Suprapubic skin (tissue), 4 donors: ENCODE measurements around the gene PLXNB2.

ENCODE experiments used
- CTCF ChIP-seq, 2 donors: fragments of 200-600 bp in 1 of 2; fragments of 450-650 bp in 1 of 2; sonication (generic) in 1 of 2; IDR thresholded peaks; one replicate each; pipeline ENCODE4 v1.5.1; 2016 to 2019; ENCODE audit warnings: antibody characterized with exemption in 2 of 2, mild to moderate bottlenecking in 1 of 2, moderate library complexity in 1 of 2
- EP300 ChIP-seq: sonication (generic); formaldehyde crosslinking; IDR thresholded peaks from one replicate; pipeline ENCODE4 v1.6.1; 2017; ENCODE audit warnings: antibody characterized with exemption
- POLR2AphosphoS5 ChIP-seq, 3 donors: sonication (generic); formaldehyde crosslinking; IDR thresholded peaks; one replicate each; pipeline ENCODE4 v1.6.1; 2017; ENCODE audit warnings: antibody characterized with exemption in 3 of 3

- TF ChIP-seq CTCF (IDR thresholded peaks at IDR 0.05) (no peak), EP300 (no peak), POLR2AphosphoS5 (IDR thresholded peaks at IDR 0.05) (no peak)
These were observed 79.1 kb downstream of the PLXNB2 start for GRCh38 chr22:50228366-50228765.
